Activated naive CD4-positive, alpha-beta T cell treated with anti-CD3 and anti-CD28 coated beads, Interleukin-2, amount 10 ng/mL, durations not matched to agents 7 days and 5 days (primary cell): ENCODE data around the gene TRAF1.
"Not testable (repeated sequence)": the region's sequence is repeated elsewhere in the genome, so short reads cannot be mapped to it uniquely, and the experiment has no call there.

Source experiments
- CTCF ChIA-PET: fragments of 350-600 bp; sonication (Branson Sonifier 250); formaldehyde crosslinking; loops from one replicate; lab custom pipeline; 2021; ENCODE audit warnings: antibody characterized with exemption; lab: Charles Lee
- DNase-seq: peaks from one replicate; pipeline ENCODE4 v3.0.0-alpha.2; 2020
- H3K27ac Mint-ChIP-seq: one replicate; pipeline ENCODE4 v1.8.0; 2021; ENCODE audit warnings: mild to moderate bottlenecking, moderate library complexity, mixed read lengths
- H3K27me3 Mint-ChIP-seq: one replicate; pipeline ENCODE4 v1.8.0; 2021; ENCODE audit warnings: mild to moderate bottlenecking, mixed read lengths
- H3K36me3 Mint-ChIP-seq: one replicate; pipeline ENCODE4 v1.8.0; 2021; ENCODE audit warnings: mixed read lengths
- H3K4me1 Mint-ChIP-seq: one replicate; pipeline ENCODE4 v1.8.0; 2021; ENCODE audit warnings: mixed read lengths
- H3K4me3 Mint-ChIP-seq: one replicate; pipeline ENCODE4 v1.8.0; 2021; ENCODE audit warnings: mild to moderate bottlenecking, moderate library complexity, mixed read lengths
- H3K9me3 Mint-ChIP-seq: one replicate; pipeline ENCODE4 v1.8.0; 2021; ENCODE audit warnings: mixed read lengths

Gene TRAF1, protein sequence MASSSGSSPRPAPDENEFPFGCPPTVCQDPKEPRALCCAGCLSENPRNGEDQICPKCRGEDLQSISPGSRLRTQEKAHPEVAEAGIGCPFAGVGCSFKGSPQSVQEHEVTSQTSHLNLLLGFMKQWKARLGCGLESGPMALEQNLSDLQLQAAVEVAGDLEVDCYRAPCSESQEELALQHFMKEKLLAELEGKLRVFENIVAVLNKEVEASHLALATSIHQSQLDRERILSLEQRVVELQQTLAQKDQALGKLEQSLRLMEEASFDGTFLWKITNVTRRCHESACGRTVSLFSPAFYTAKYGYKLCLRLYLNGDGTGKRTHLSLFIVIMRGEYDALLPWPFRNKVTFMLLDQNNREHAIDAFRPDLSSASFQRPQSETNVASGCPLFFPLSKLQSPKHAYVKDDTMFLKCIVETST

DNA sequence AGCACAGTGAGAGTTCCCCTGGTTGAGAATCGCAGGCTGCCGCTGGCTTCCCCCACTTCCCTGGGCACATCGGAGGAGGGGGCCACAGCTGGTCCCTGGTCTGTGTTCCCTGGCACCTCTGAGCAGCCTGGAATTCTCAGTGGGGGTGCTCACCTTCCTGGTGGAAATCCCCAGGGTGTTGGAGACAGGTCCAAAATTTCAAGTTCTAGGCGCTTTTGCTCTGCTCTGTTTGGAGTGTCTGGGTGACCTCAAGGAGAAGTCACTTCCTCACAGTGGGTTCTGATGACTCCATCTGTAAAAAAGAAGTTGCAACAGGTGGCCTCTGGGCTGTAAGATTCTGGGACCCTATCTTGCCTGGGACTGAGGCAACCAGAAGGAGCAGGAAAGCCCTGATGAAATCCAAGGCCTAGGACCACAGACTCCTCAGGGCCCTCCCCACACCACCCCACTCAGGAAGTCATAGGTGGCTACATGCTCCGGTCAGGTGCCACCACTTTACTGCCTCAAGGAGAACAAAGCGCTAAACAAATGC lies at the start of gene TRAF1:
TRAF1 (minus strand) TSS at position 400 of the 532 bp plus-strand sequence. CDS start 721 bp downstream, outside the sequence.
- Mint-ChIP-seq H3K9me3 (no peaks in the 10 kb centered on the region), H3K27ac (peak within 1 kb of the TSS; percentile 94), H3K27me3 (no peaks in the 10 kb centered on the region), H3K4me3 (peak within 1 kb of the TSS; percentile 84), H3K36me3 (peaks cover 54% of the 10 kb centered on the region), H3K4me1 (peaks cover 86% of the 10 kb centered on the region)
- DNase-seq: peak; percentile 56
- CTCF ChIA-PET: interaction anchor here (0.7 to 3.8 kb wide), 11 partner anchors 10 to 58 kb away, joined by 3 to 18 read pairs (median 6); no protein-coding TSS in a partner anchor

DNA sequence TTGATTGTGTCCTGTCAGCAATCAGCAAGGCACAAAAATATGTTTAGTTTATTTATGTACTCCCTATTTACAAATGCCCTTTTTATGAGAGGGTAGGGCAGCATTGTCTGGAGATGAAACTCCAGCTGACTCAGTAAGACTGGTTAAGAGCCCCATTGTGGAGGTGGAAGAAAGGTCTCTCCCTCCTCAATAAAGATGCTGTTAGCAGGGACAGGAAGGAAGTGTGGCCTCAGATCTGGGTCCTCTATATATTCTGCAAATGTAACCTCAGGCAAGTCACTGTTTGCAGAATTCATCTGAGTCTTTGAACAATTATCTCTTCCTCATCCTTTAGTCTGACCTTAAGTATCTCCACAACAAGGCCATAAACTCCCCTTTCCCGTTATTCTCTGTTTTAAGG lies 48.3 kb upstream of the TRAF1 start:
- CTCF ChIA-PET: no interaction called here

DNA sequence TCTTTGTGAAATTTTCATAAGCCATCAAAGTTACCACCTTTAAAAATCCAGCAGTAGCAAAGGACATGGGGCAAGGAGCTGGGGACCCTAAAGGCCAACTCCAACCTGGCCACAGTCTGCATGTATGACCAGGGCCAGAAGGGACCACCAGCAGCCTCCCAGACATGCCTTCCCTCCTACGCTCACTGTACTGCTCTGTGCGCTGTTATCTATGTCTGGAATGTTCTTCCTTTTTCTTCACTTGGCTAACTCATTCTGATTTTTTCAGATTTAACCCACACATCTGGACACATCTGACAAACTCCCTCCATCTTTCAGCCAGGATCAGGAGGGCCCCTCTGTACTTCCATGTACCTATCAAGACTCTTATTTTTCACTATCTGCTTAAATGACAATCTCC lies 47.6 kb upstream of the TRAF1 start:
- Mint-ChIP-seq H3K36me3 (no peaks in the 10 kb centered on the region), H3K27ac (no peak overlapping the region), H3K9me3 (no peaks in the 10 kb centered on the region), H3K4me1 (peaks cover 17% of the 10 kb centered on the region), H3K27me3 (peaks cover 5% of the 10 kb centered on the region), H3K4me3 (no peak overlapping the region)
- DNase-seq: no peak
- CTCF ChIA-PET: no interaction called here

More for the DNA sequence above, 48.3 kb upstream of the TRAF1 start:
- H3K36me3 Mint-ChIP-seq: no peaks in the 10 kb centered on the region
- H3K9me3 Mint-ChIP-seq: no peaks in the 10 kb centered on the region
- no peak overlapping the region for H3K4me3 Mint-ChIP-seq
- no peak overlapping the region for H3K27ac Mint-ChIP-seq
- DNase-seq: no peak
- H3K4me1 Mint-ChIP-seq: peaks cover 17% of the 10 kb centered on the region
- peaks cover 5% of the 10 kb centered on the region for H3K27me3 Mint-ChIP-seq

DNA sequence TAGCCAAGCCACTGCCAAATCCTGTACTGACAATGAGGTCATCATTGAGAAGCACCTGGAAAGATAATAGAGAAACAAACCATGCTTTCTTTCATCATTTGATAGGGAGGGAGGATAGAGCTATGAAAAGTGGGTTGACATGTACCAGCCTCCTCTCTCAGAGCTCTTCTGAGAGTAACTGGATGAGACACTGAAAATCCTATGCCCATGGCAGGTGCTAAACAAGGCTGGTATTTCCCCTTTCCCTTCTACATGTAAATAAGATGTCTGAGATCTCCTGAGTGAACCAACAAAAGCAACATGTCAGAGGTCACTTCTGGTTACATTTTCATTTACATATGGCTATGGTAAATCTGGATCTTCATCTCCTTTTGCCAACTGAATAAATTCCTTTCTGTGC lies 45.3 kb upstream of the TRAF1 start:
- CTCF ChIA-PET: interaction anchor here (1.0 kb wide), 1 partner anchor 9 kb away, joined by 4 read pairs; no protein-coding TSS in a partner anchor
- H3K36me3 Mint-ChIP-seq: no peaks in the 10 kb centered on the region
- no peak overlapping the region for H3K4me3 Mint-ChIP-seq
- H3K27me3 Mint-ChIP-seq: peaks cover 7% of the 10 kb centered on the region
- H3K9me3 Mint-ChIP-seq: no peaks in the 10 kb centered on the region
- DNase-seq: no peak
- H3K27ac Mint-ChIP-seq: no peak overlapping the region
- peaks cover 17% of the 10 kb centered on the region for H3K4me1 Mint-ChIP-seq

DNA sequence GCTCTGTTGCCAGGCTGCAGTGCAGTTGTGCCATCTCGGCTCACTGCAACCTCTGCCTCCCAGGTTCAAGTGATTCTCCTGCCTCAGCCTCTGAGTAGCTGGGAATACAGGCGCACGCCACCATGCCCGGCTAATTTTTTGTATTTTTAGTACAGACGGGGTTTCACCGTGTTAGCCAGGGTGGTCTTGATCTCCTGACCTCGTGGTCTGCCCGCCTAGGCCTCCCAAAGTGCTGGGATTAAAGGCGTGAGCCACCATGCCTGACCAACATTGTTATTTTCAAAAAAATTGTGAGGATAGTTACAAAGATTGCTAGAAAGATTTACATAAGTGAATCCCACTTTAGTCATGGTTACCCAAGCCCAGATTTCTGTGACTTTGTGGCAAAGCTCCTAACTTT lies 44.9 kb upstream of the TRAF1 start:
- not testable (repeated sequence) for H3K4me3 Mint-ChIP-seq, DNase-seq, H3K27ac Mint-ChIP-seq, H3K36me3 Mint-ChIP-seq, H3K9me3 Mint-ChIP-seq
- CTCF ChIA-PET: interaction anchor here (1.0 kb wide), 1 partner anchor 10 kb away, joined by 4 read pairs; no protein-coding TSS in a partner anchor
- Mint-ChIP-seq H3K27me3 (peaks cover 11% of the 10 kb centered on the region), H3K4me1 (peaks cover 17% of the 10 kb centered on the region)

DNA sequence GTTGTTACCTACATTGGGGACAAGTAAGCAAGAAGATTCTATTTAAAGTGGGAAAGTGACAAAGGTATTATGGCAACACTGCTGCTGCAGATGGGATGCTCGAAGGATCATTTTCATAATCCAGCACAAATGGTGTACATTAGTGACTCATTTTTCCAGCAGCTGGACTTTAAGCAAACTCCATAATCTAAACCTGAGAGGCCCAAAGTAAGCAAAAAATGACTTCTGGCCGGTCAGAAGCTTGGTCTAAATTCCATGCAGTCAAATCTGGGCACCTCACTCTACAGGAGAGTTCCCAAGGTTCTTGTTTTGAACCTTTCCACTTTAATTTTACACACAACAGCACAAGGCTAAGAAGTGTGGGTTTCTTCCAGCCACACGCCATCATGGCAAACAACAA lies 43.6 kb upstream of the TRAF1 start:
- Mint-ChIP-seq H3K36me3 (no peaks in the 10 kb centered on the region), H3K9me3 (no peaks in the 10 kb centered on the region), H3K4me1 (peaks cover 11% of the 10 kb centered on the region), H3K4me3 (no peak overlapping the region), H3K27ac (no peak overlapping the region), H3K27me3 (peaks cover 13% of the 10 kb centered on the region)
- no peak for DNase-seq
- CTCF ChIA-PET: interaction anchor here (0.7 to 0.8 kb wide), 2 partner anchors 11 to 101 kb away, joined by 3 to 5 read pairs; no protein-coding TSS in a partner anchor

DNA sequence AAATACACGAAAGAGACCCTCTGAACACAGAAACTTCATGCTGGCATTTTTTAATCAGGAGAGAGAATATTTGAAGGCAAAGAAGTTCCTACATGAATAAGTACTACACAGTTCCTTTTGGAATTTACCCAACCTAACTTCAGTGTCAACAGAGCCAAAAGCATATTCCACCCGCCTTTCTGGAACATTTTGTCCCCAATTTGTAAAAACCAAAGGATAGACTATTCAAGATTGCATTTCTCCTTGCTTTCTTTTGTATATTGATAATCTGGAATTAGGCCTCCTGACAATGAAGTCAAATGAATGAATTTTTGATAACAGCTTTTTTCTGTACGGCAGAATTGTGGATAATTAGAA lies 39.4 kb upstream of the TRAF1 start:
- H3K27me3 Mint-ChIP-seq: peaks cover 17% of the 10 kb centered on the region
- CTCF ChIA-PET: interaction anchor here (0.8 to 1.4 kb wide), 2 partner anchors 16 to 210 kb away, joined by 3 to 5 read pairs; no protein-coding TSS in a partner anchor
- no peaks in the 10 kb centered on the region for H3K4me1 Mint-ChIP-seq

DNA sequence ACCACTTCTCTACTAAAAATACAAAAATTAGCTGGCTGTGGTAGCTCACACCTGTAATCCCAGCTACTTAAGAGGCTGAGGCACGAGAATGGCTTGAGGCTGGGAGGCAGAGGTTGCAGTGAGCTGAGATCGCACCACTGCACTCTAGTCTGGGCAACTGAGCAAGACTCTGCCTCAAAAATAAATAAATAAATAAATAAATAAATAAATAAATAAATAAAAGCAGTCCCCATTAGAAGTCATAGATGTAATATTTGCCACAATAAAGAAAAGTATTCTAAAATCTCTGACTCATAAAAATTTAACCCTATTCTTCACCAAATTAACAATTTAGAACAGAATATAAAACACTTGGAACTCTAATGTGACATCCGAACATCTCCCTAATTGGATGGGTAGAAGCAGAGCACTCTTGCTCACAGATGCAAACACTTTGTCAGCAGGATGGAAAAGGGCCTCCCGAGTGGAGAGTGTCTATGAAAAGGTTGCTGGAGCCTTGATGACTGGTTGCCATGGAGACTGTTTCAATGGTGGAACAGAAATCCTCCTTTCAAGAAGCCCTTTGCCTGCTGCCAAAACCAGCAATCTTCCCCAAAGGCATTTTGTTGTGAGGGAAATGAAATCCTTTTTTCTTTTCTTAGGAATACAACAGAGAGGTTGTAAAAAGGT lies 38.9 kb upstream of the TRAF1 start:
- Mint-ChIP-seq H3K36me3 (no peaks in the 10 kb centered on the region), H3K27ac (no peak overlapping the region), H3K4me1 (no peaks in the 10 kb centered on the region), H3K4me3 (no peak overlapping the region), H3K9me3 (no peaks in the 10 kb centered on the region), H3K27me3 (peaks cover 17% of the 10 kb centered on the region)
- no peak for DNase-seq
- CTCF ChIA-PET: interaction anchor here (1.2 to 1.4 kb wide), 2 partner anchors 16 to 94 kb away, joined by 3 to 5 read pairs; no protein-coding TSS in a partner anchor

More for the DNA sequence above, 39.4 kb upstream of the TRAF1 start:
- no peak overlapping the region for H3K27ac Mint-ChIP-seq
- H3K36me3 Mint-ChIP-seq: no peaks in the 10 kb centered on the region
- no peak for DNase-seq
- no peaks in the 10 kb centered on the region for H3K9me3 Mint-ChIP-seq
- no peak overlapping the region for H3K4me3 Mint-ChIP-seq

DNA sequence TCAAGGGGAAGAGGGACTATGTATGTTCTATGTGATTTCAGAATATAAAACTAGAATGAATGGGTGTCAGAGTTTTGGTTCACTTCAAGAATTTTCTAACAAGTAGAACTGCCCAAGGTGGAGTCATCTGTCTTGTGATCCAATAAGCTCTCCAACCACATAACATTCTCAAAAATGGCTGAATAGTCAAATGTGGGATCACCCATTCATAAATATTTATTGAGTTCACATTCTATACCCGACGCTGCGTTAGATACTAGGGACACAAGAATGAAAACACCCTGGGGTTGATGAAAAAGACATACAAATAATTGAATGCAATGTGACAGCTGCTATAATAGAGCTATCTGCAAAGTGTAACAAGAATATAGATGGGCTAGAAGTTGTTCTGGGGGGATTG lies 35.3 kb upstream of the TRAF1 start:
- peaks cover 2% of the 10 kb centered on the region for H3K36me3 Mint-ChIP-seq
- H3K4me3 Mint-ChIP-seq: no peak overlapping the region
- no peak for DNase-seq
- H3K27ac Mint-ChIP-seq: no peak overlapping the region
- no peaks in the 10 kb centered on the region for H3K4me1 Mint-ChIP-seq
- H3K9me3 Mint-ChIP-seq: no peaks in the 10 kb centered on the region
- CTCF ChIA-PET: interaction anchor here (2.3 kb wide), 1 partner anchor 20 kb away, joined by 7 read pairs; no protein-coding TSS in a partner anchor
- peaks cover 15% of the 10 kb centered on the region for H3K27me3 Mint-ChIP-seq

DNA sequence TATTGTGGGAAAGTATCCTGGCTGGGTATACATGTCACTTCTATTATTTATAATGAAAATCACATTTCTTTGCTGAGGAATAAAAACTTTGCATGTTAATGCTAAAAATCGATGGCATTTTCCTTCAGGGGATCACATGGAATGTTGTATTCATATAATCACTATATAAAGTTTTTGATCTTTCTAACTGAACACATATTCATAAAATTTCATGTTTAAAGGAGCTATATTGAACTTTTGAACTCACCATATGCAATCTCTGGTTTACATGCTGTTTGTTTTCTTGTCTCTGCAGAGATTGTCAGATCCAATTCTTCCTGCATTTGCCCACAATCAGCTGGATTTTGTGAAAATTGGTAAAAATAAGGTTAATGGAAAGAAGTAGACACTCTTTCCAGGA lies 33.4 kb upstream of the TRAF1 start:
- no peak for DNase-seq
- Mint-ChIP-seq H3K9me3 (no peaks in the 10 kb centered on the region), H3K36me3 (peaks cover 2% of the 10 kb centered on the region), H3K27me3 (peaks cover 9% of the 10 kb centered on the region), H3K4me3 (no peak overlapping the region), H3K27ac (no peak overlapping the region), H3K4me1 (no peaks in the 10 kb centered on the region)
- CTCF ChIA-PET: interaction anchor here (2.3 kb wide), 1 partner anchor 21 kb away, joined by 10 read pairs; no protein-coding TSS in a partner anchor

DNA sequence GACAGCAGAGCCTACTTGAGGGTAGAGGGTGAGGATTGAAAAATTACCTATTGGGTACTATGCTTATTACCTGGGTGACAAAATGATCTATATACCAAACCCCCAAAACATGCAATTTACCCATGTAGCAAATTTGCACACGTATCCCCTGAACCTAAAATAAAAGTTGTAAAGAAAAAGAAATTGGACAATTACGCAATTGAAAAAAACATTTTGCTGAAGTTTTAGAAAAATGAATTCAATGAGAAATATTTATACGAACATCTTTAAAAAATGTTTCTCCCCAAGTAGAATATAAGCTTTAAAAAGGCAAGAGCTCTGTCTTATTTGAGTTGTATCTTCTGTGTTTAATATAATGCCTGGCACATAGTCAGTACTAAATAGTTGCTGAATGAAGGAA lies 30.3 kb upstream of the TRAF1 start:
- H3K9me3 Mint-ChIP-seq: no peaks in the 10 kb centered on the region
- H3K36me3 Mint-ChIP-seq: peaks cover 2% of the 10 kb centered on the region
- no peak for DNase-seq
- CTCF ChIA-PET: no interaction called here
- H3K27me3 Mint-ChIP-seq: peaks cover 5% of the 10 kb centered on the region
- H3K27ac Mint-ChIP-seq: no peak overlapping the region
- H3K4me3 Mint-ChIP-seq: no peak overlapping the region
- no peaks in the 10 kb centered on the region for H3K4me1 Mint-ChIP-seq

DNA sequence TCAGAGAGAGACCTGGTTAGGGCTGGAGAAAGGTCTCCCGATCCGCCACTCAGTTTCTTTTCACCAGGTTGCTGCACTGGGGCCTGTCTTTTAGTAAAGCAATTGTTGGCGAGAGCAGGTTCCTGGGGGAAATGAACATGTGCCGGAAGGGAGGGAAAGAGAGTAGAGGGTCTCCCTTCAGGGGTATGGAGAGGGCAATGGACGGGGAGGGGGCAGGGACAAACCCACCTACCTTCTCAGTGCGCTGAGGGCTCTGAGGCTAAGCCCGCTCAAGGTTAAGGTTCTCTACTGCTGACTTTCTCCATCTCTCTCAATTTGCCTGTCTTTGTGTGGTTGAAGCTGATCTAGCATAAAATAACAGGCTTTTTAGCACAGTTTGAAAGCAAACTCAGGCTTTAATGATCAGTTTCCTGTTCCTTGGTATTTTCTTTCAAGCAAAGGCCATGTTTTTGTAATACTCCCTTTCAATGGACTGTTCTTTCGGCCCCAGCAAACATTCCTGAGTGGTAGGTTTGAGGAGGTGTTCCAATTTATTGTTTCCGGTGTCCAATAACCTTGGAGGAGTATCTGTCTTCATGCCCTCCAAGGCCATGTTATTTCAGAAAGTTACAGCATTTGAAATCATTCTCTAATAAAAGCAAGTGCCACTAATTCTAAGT lies 25.5 kb upstream of the TRAF1 start:
- Mint-ChIP-seq H3K4me1 (no peaks in the 10 kb centered on the region), H3K9me3 (no peaks in the 10 kb centered on the region), H3K27me3 (no peaks in the 10 kb centered on the region), H3K27ac (no peak overlapping the region), H3K4me3 (no peak overlapping the region), H3K36me3 (no peaks in the 10 kb centered on the region)
- DNase-seq: no peak
- CTCF ChIA-PET: interaction anchor here (1.1 to 3.8 kb wide), 2 partner anchors 15 to 108 kb away, joined by 3 to 10 read pairs; no protein-coding TSS in a partner anchor

DNA sequence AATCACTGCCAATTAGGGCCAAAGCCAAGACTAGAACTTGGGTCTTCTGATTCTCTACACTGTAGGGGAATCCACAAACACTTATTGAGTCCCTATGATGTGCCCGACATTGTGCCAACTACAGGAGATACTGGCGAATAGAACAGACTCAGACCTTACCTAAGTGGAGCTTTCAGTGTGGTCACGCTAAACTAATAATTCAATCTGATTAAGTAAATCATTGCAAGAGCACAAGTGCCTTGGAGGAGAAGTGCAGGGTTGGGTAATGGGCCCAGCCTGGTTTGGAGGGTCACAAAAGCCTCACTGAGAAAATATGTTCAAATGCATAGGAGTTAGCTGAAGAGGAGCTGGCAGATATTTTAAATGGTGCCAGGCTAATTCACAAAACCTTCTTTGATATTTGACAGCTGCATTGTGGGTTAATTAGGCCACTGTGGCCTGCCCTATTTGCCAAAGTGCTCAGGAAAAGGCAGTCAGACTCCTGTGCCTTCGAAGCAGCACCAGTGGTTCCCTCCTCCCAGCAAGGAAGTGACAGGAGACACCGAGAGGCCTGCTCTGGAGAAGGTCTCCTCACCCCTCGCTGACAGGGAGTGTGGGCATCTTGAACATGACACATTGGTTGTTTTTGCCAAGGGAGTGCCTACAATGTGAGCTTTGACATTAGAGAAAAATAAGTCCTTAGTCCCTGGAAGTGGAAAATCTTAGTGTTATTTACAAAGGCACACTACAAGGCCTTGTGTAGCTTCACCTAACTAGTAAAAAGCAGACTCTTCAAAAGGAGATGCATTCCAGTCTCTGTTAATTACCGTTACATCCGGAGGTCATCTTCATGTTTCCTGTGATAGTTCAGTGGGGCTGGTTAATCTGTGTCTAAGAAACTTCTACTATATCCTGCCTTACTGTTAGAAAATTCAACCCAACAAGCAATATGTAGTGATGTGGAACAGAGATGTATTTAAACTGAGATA lies 24.1 kb upstream of the TRAF1 start:
- no peak overlapping the region for H3K4me3 Mint-ChIP-seq
- no peaks in the 10 kb centered on the region for H3K27me3 Mint-ChIP-seq
- DNase-seq: no peak
- CTCF ChIA-PET: interaction anchor here (1.3 to 3.8 kb wide), 2 partner anchors 14 to 195 kb away, joined by 3 to 10 read pairs; no protein-coding TSS in a partner anchor
- no peaks in the 10 kb centered on the region for H3K9me3 Mint-ChIP-seq
- no peak overlapping the region for H3K27ac Mint-ChIP-seq
- H3K36me3 Mint-ChIP-seq: no peaks in the 10 kb centered on the region
- H3K4me1 Mint-ChIP-seq: no peaks in the 10 kb centered on the region
